H9 (cell line): ENCODE results near the gene RAD21L1. TPM values are rescaled to one million over a fixed set of nuclear protein-coding genes. Genes with fewer than 3 reads are reported as not detected.

Experiments used
- DNase-seq: peaks from one replicate; pipeline ENCODE4 v3.0.0-alpha.2; 2017
- H2AFZ ChIP-seq: one replicate; pipeline ENCODE4 v1.6.1; 2013; ENCODE audit warnings: mild to moderate bottlenecking, low read length, control low read depth, moderate library complexity
- H2AK5ac ChIP-seq: 2 replicates; pipeline ENCODE4 v1.6.1; 2013; ENCODE audit warnings: low read length, control low read depth, mixed read lengths; ENCODE audit not compliant: insufficient read length
- H2BK120ac ChIP-seq: one replicate; pipeline ENCODE4 v1.6.1; 2013; ENCODE audit warnings: low read depth, mild to moderate bottlenecking, low read length, control low read depth, inconsistent platforms; ENCODE audit not compliant: poor library complexity, severe bottlenecking
- H2BK12ac ChIP-seq: 2 replicates; pipeline ENCODE4 v1.6.1; 2013; ENCODE audit warnings: low read length, control low read depth, mixed read lengths, low read depth; ENCODE audit not compliant: insufficient read length
- H2BK15ac ChIP-seq: 2 replicates; pipeline ENCODE4 v1.6.1; 2013; ENCODE audit warnings: low read depth, low read length, control low read depth
- H2BK20ac ChIP-seq: one replicate; pipeline ENCODE4 v1.6.1; 2013; ENCODE audit warnings: low read depth, mild to moderate bottlenecking, low read length, control low read depth, inconsistent platforms; ENCODE audit not compliant: poor library complexity, severe bottlenecking
- H2BK5ac ChIP-seq: 2 replicates; pipeline ENCODE4 v1.6.1; 2013; ENCODE audit warnings: low read length, control low read depth, mixed read lengths; ENCODE audit not compliant: insufficient read length
- H3K14ac ChIP-seq: 2 replicates; pipeline ENCODE4 v1.6.1; 2013; ENCODE audit warnings: low read length, control low read depth; ENCODE audit not compliant: insufficient read depth
- H3K18ac ChIP-seq: 2 replicates; pipeline ENCODE4 v1.6.1; 2013; ENCODE audit warnings: low read depth, mild to moderate bottlenecking, mixed read lengths, low read length, control low read depth; ENCODE audit not compliant: insufficient read length
- H3K23ac ChIP-seq: 2 replicates; pipeline ENCODE4 v1.6.1; 2013; ENCODE audit warnings: low read length, control low read depth, mixed read lengths, low read depth; ENCODE audit not compliant: insufficient read length
- H3K23me2 ChIP-seq: 2 replicates; pipeline ENCODE4 v1.6.1; 2013; ENCODE audit warnings: low read depth, mild to moderate bottlenecking, mixed read lengths, low read length, control low read depth; ENCODE audit not compliant: insufficient read length, poor library complexity, severe bottlenecking
- H3K27ac ChIP-seq: 2 replicates; pipeline ENCODE4 v1.5.1; 2013; ENCODE audit warnings: low read length, control low read depth, mixed read lengths, low read depth; ENCODE audit not compliant: insufficient read length
- H3K27me3 ChIP-seq: 2 replicates; pipeline ENCODE4 v1.6.1; 2013; ENCODE audit warnings: low read length, control low read depth, inconsistent platforms; ENCODE audit not compliant: insufficient read depth
- H3K4ac ChIP-seq: 2 replicates; pipeline ENCODE4 v1.6.1; 2013; ENCODE audit warnings: low read depth, mild to moderate bottlenecking, control low read depth, inconsistent platforms, low read length, moderate library complexity
- H3K4me1 ChIP-seq: 2 replicates; pipeline ENCODE4 v1.6.1; 2013; ENCODE audit warnings: low read length, control low read depth, inconsistent platforms; ENCODE audit not compliant: insufficient read depth
- H3K4me2 ChIP-seq: 2 replicates; pipeline ENCODE4 v1.6.1; 2013; ENCODE audit warnings: low read length, control low read depth, mixed read lengths; ENCODE audit not compliant: insufficient read length, insufficient read depth
- H3K56ac ChIP-seq: 2 replicates; pipeline ENCODE4 v1.6.1; 2013; ENCODE audit warnings: low read depth, mild to moderate bottlenecking, mixed read lengths, low read length, control low read depth; ENCODE audit not compliant: insufficient read length
- H3K79me1 ChIP-seq: 2 replicates; pipeline ENCODE4 v1.6.1; 2013; ENCODE audit warnings: low read depth, mild to moderate bottlenecking, moderate library complexity, low read length, control low read depth, inconsistent platforms; ENCODE audit not compliant: insufficient read depth, poor library complexity, severe bottlenecking
- H3K79me2 ChIP-seq: 2 replicates; pipeline ENCODE4 v1.6.1; 2013; ENCODE audit warnings: low read length, control low read depth, inconsistent platforms; ENCODE audit not compliant: insufficient read depth
- H3K9ac ChIP-seq: 2 replicates; pipeline ENCODE4 v1.6.1; 2013; ENCODE audit warnings: low read length, control low read depth, mixed read lengths; ENCODE audit not compliant: insufficient read length; ENCODE audit errors: extremely low read depth
- H3K9me3 ChIP-seq: one replicate; pipeline ENCODE4 v1.6.1; 2013; ENCODE audit warnings: low read depth, low read length, inconsistent platforms; ENCODE audit not compliant: control insufficient read depth
- H3T11ph ChIP-seq: one replicate; pipeline ENCODE4 v1.6.1; 2013; ENCODE audit warnings: mild to moderate bottlenecking, low read length, control low read depth, inconsistent platforms
- H4K20me1 ChIP-seq: one replicate; pipeline ENCODE4 v1.6.1; 2013; ENCODE audit not compliant: control insufficient read depth, insufficient read length, insufficient read depth
- H4K5ac ChIP-seq: 2 replicates; pipeline ENCODE4 v1.6.1; 2013; ENCODE audit warnings: low read depth, mild to moderate bottlenecking, mixed read lengths, low read length, control low read depth; ENCODE audit not compliant: insufficient read length
- H4K8ac ChIP-seq: replicated peaks from 2 replicates; pipeline ENCODE4 v1.6.1; 2013; ENCODE audit warnings: low read length, control low read depth, mixed read lengths, low read depth; ENCODE audit not compliant: insufficient read length
- H4K91ac ChIP-seq: 2 replicates; pipeline ENCODE4 v1.6.1; 2013; ENCODE audit warnings: low read depth, mild to moderate bottlenecking, moderate library complexity, mixed read lengths, low read length, control low read depth; ENCODE audit not compliant: insufficient read length
- H3K27ac Mint-ChIP-seq, 3 experiments: 2 replicates in 2 of 3; 3 replicates in 1 of 3; pipeline ENCODE4 v1.8.0; 2020 to 2021; ENCODE audit warnings: mixed read lengths in 3 of 3, mild to moderate bottlenecking in 1 of 3, moderate library complexity in 1 of 3
- H3K27me3 Mint-ChIP-seq: 2 replicates; pipeline ENCODE4 v1.8.0; 2021; ENCODE audit warnings: low read depth, mild to moderate bottlenecking, moderate library complexity, mixed read lengths
- H3K36me3 Mint-ChIP-seq, 3 experiments: 2 replicates in 2 of 3; 3 replicates in 1 of 3; pipeline ENCODE4 v1.8.0; 2020 to 2021; ENCODE audit warnings: low read depth in 3 of 3, mixed read lengths in 3 of 3; ENCODE audit not compliant: insufficient read depth in 1 of 3
- H3K4me1 Mint-ChIP-seq, 2 experiments: 2 replicates each; pipeline ENCODE4 v1.8.0; 2020; ENCODE audit warnings: mixed read lengths in 2 of 2
- H3K4me3 Mint-ChIP-seq, 2 experiments: 2 replicates in 1 of 2; 3 replicates in 1 of 2; pipeline ENCODE4 v1.8.0; 2020 to 2021; ENCODE audit warnings: mild to moderate bottlenecking in 2 of 2, mixed read lengths in 2 of 2, moderate library complexity in 1 of 2
- H3K9me3 Mint-ChIP-seq, 2 experiments: 2 replicates in 1 of 2; 3 replicates in 1 of 2; pipeline ENCODE4 v1.8.0; 2020; ENCODE audit warnings: mild to moderate bottlenecking in 2 of 2, mixed read lengths in 2 of 2, moderate library complexity in 1 of 2
- WGBS: extraction: QIAGEN DNeasy Blood & Tissue Kit; methylation state at CpG from one replicate; pipeline ENCODE4 v1.1.7; 2013; ENCODE audit warnings: missing lambda C conversion rate, low lambda C conversion rate, mixed read lengths; ENCODE audit not compliant: insufficient read length; ENCODE audit errors: extremely low coverage; 5-methylcytosine and 5-hydroxymethylcytosine counted together
- total RNA-seq: library from RNA; stranded (reverse); gene quantifications from 2 replicates; pipeline ENCODE4 v1.2.1, GENCODE V29; 2021
- TF ChIP-seq, protein P1 (sequence below): fragments of 200-600 bp; sonication (generic); conservative IDR thresholded peaks from 3 replicates; pipeline ENCODE4 v1.8.0; 2021; ENCODE audit warnings: antibody characterized with exemption, mild to moderate bottlenecking

Gene RAD21L1
- total RNA-seq, 1 experiment from 2014 or later = not detected

DNA sequence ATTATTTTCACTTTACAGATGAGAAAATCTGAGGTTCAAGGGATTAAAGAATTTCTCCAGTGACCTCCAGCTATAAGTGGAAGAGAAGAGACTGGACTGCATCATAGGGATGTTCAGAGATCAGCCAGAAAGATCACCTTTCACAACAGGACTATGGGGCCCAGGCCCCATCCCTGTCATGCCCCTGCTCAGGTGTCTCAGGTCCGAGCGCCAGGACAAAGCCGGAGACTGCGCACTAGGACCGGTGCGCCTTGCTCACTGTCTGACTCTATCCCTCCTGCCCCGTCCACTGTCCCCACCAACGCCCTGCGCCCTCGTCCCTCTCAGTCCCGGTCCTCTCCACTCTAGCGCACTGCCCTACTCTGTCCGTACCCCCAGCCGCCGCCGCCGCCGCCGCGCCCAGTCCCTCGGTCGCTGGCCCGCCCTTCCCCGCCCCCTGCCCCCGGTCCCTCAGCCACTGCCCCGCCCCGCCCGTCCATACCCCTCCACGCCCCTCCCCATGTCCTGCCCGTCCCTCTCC is 521 bp upstream of the RAD21L1 start:
- no peak overlapping the region for H2AFZ ChIP-seq
- no peak overlapping the region for H4K5ac ChIP-seq
- peaks cover 3% of the 10 kb centered on the region for H4K20me1 ChIP-seq
- H3K4me3 Mint-ChIP-seq = peak overlapping the region; percentile 84 to 92
- no peak overlapping the region for H2BK120ac ChIP-seq
- H3K9me3 Mint-ChIP-seq = peaks cover 7 to 12% of the 10 kb centered on the region in 2 experiments; a peak in 4 of 5 replicates
- no peak overlapping the region for H3K27ac ChIP-seq
- no peak overlapping the region for H3T11ph ChIP-seq
- no peak overlapping the region for H2BK20ac ChIP-seq
- no CpG with 5 or more reads among the region's 30 CpGs for WGBS
- H3K4me1 Mint-ChIP-seq = peaks cover 4 to 7% of the 10 kb centered on the region in 2 experiments
- H3K18ac ChIP-seq = peak overlapping the region; percentile 4
- H3K4ac ChIP-seq = no peak overlapping the region
- TF ChIP-seq, protein P1, sequence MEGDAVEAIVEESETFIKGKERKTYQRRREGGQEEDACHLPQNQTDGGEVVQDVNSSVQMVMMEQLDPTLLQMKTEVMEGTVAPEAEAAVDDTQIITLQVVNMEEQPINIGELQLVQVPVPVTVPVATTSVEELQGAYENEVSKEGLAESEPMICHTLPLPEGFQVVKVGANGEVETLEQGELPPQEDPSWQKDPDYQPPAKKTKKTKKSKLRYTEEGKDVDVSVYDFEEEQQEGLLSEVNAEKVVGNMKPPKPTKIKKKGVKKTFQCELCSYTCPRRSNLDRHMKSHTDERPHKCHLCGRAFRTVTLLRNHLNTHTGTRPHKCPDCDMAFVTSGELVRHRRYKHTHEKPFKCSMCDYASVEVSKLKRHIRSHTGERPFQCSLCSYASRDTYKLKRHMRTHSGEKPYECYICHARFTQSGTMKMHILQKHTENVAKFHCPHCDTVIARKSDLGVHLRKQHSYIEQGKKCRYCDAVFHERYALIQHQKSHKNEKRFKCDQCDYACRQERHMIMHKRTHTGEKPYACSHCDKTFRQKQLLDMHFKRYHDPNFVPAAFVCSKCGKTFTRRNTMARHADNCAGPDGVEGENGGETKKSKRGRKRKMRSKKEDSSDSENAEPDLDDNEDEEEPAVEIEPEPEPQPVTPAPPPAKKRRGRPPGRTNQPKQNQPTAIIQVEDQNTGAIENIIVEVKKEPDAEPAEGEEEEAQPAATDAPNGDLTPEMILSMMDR = no peak
- H3K27me3 ChIP-seq = peaks cover 2% of the 10 kb centered on the region; the same call in 1 of the 2 replicates
- DNase-seq = peak; percentile 95
- H3K4me2 ChIP-seq = peak overlapping the region; percentile 70
- H3K4me1 ChIP-seq = no peaks in the 10 kb centered on the region
- H3K79me2 ChIP-seq = no peaks in the 10 kb centered on the region
- H2AK5ac ChIP-seq = no peak overlapping the region
- no peaks in the 10 kb centered on the region; a peak in 1 of 7 replicates for H3K36me3 Mint-ChIP-seq
- H3K56ac ChIP-seq = no peak overlapping the region
- no peak overlapping the region for H2BK5ac ChIP-seq
- H2BK15ac ChIP-seq = no peak overlapping the region
- H3K79me1 ChIP-seq = no peaks in the 10 kb centered on the region
- peak overlapping the region; percentile 27; the same call in 1 of the 2 replicates for H3K14ac ChIP-seq
- H4K91ac ChIP-seq = no peak overlapping the region
- H3K9me3 ChIP-seq = no peaks in the 10 kb centered on the region
- H3K27ac Mint-ChIP-seq = no peak overlapping the region; a peak in 1 of 7 replicates
- H4K8ac ChIP-seq = no peak overlapping the region
- peaks cover 7% of the 10 kb centered on the region for H3K23me2 ChIP-seq
- no peak overlapping the region for H3K23ac ChIP-seq
- peaks cover 68% of the 10 kb centered on the region for H3K27me3 Mint-ChIP-seq
- H2BK12ac ChIP-seq = no peak overlapping the region
- no peak overlapping the region for H3K9ac ChIP-seq
